ENCODE results near the gene ZDHHC7.
A peak's percentile ranks its signal among the peaks of the same experiment; 100 is the strongest.

Gene ZDHHC7

GRCh38 chr16:85031451-85031850 lies 20.1 kb upstream of the ZDHHC7 start:
- Histone ChIP-seq H2AFZ (ENCODE audit: low read depth, low read length) (no peak overlapping the region), H3K4me2 (ENCODE audit: low read length) (no peak overlapping the region), H3K79me2 (ENCODE audit: low read length) (no peaks in the 10 kb centered on the region), H3K36me3 (replicated peaks; ENCODE audit: low read depth, low read length) (no peaks in the 10 kb centered on the region), H3K9ac (ENCODE audit: low read length) (no peak overlapping the region), H3K9me3 (ENCODE audit: insufficient read depth, low read length) (no peaks in the 10 kb centered on the region), H4K20me1 (ENCODE audit: insufficient read depth, low read length) (no peaks in the 10 kb centered on the region), H3K4me1 (ENCODE audit: low read length) (peaks cover 23% of the 10 kb centered on the region), H3K4me3 (ENCODE audit: low read length) (no peak overlapping the region), H3K27ac (ENCODE audit: low read length) (no peak overlapping the region), H3K27me3 (ENCODE audit: low read depth, low read length) (peaks cover 30% of the 10 kb centered on the region)
- TF ChIP-seq CTCF (IDR thresholded peaks at IDR 0.05; ENCODE audit: low read depth, low read length) (no peak), EZH2phosphoT487 (IDR thresholded peaks at IDR 0.05; ENCODE audit: low read depth) (no peak)

GRCh38 chr16:85029981-85030401 lies 18.7 kb upstream of the ZDHHC7 start:
- no peaks in the 10 kb centered on the region for H4K20me1 ChIP-seq (ENCODE audit: insufficient read depth, low read length)
- no peak overlapping the region for H3K9ac ChIP-seq (ENCODE audit: low read length)
- no peak overlapping the region for H2AFZ ChIP-seq (ENCODE audit: low read depth, low read length)
- no peak overlapping the region for H3K4me2 ChIP-seq (ENCODE audit: low read length)
- H3K27me3 ChIP-seq (ENCODE audit: low read depth, low read length) = peaks cover 26% of the 10 kb centered on the region
- no peaks in the 10 kb centered on the region for H3K79me2 ChIP-seq (ENCODE audit: low read length)
- H3K4me3 ChIP-seq (ENCODE audit: low read length) = no peak overlapping the region
- no peak for TF ChIP-seq EZH2phosphoT487 (IDR thresholded peaks at IDR 0.05; ENCODE audit: low read depth)
- TF ChIP-seq CTCF (IDR thresholded peaks at IDR 0.05; ENCODE audit: low read depth, low read length) = no peak
- no peaks in the 10 kb centered on the region for H3K9me3 ChIP-seq (ENCODE audit: insufficient read depth, low read length)
- H3K36me3 ChIP-seq (replicated peaks; ENCODE audit: low read depth, low read length) = no peaks in the 10 kb centered on the region
- peaks cover 23% of the 10 kb centered on the region for H3K4me1 ChIP-seq (ENCODE audit: low read length)
- no peak overlapping the region for H3K27ac ChIP-seq (ENCODE audit: low read length)

- no peak for TF ChIP-seq EZH2phosphoT487 (IDR thresholded peaks at IDR 0.05; ENCODE audit: low read depth)
- no peak for TF ChIP-seq CTCF (IDR thresholded peaks at IDR 0.05; ENCODE audit: low read depth, low read length)
- Histone ChIP-seq H3K27me3 (ENCODE audit: low read depth, low read length) (peaks cover 26% of the 10 kb centered on the region), H3K4me3 (ENCODE audit: low read length) (peak overlapping the region; percentile 88; the same call in 1 of the 2 replicates), H3K9ac (ENCODE audit: low read length) (no peak overlapping the region), H3K4me2 (ENCODE audit: low read length) (peak overlapping the region; percentile 82), H3K79me2 (ENCODE audit: low read length) (no peaks in the 10 kb centered on the region), H3K36me3 (replicated peaks; ENCODE audit: low read depth, low read length) (no peaks in the 10 kb centered on the region), H2AFZ (ENCODE audit: low read depth, low read length) (no peak overlapping the region), H3K4me1 (ENCODE audit: low read length) (peaks cover 23% of the 10 kb centered on the region), H3K9me3 (ENCODE audit: insufficient read depth, low read length) (no peaks in the 10 kb centered on the region), H3K27ac (ENCODE audit: low read length) (no peak overlapping the region), H4K20me1 (ENCODE audit: insufficient read depth, low read length) (no peaks in the 10 kb centered on the region)
These were observed 18.1 kb upstream of the ZDHHC7 start for GRCh38 chr16:85029408-85029784.

- Histone ChIP-seq H3K36me3 (replicated peaks; ENCODE audit: low read depth, low read length) (no peaks in the 10 kb centered on the region), H3K27me3 (ENCODE audit: low read depth, low read length) (peaks cover 26% of the 10 kb centered on the region), H3K4me3 (ENCODE audit: low read length) (peak overlapping the region; percentile 88), H3K4me2 (ENCODE audit: low read length) (peak overlapping the region; percentile 82), H2AFZ (ENCODE audit: low read depth, low read length) (peak overlapping the region; percentile 48; the same call in 1 of the 2 replicates), H3K4me1 (ENCODE audit: low read length) (peaks cover 23% of the 10 kb centered on the region), H3K79me2 (ENCODE audit: low read length) (no peaks in the 10 kb centered on the region), H3K9ac (ENCODE audit: low read length) (peak overlapping the region; percentile 73; the same call in 1 of the 2 replicates), H4K20me1 (ENCODE audit: insufficient read depth, low read length) (no peaks in the 10 kb centered on the region), H3K27ac (ENCODE audit: low read length) (no peak overlapping the region), H3K9me3 (ENCODE audit: insufficient read depth, low read length) (no peaks in the 10 kb centered on the region)
- no peak for TF ChIP-seq EZH2phosphoT487 (IDR thresholded peaks at IDR 0.05; ENCODE audit: low read depth)
- no peak for TF ChIP-seq CTCF (IDR thresholded peaks at IDR 0.05; ENCODE audit: low read depth, low read length)
These were observed 17.5 kb upstream of the ZDHHC7 start for GRCh38 chr16:85028685-85029407.
